ENCODE data around the gene GABRG3.

GABRG3 gene

DNA sequence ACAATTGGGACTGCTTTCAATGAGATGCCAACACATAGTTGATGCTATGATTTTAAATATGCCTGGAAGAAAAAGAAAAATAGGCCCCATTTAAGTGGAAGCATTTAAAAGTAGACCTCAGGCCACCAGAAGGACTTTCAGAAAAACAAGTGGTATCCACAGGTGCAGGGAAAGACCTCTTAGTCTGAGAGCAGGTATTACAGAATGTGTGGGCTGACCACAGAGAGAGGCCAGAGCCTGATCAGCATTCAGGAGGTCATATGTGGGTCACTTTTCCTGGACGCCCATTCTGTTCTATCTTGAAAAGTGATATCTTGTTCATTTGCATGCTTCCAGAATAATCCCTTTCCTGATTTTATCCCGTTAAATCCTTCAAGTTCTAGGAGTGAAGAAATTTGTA is 95.5 kb downstream of the GABRG3 start:
- H2AFZ ChIP-seq (ENCODE audit: low read depth, low read length, severe bottlenecking), result no peak overlapping the region
- no peak overlapping the region for H3K4me2 ChIP-seq (ENCODE audit: low read depth, low read length, poor library complexity, severe bottlenecking)
- no peaks in the 10 kb centered on the region for H3K9me3 ChIP-seq (ENCODE audit: insufficient read depth, low read length)
- no peaks in the 10 kb centered on the region for H3K36me3 ChIP-seq (ENCODE audit: low read length)
- TF ChIP-seq, protein P1, sequence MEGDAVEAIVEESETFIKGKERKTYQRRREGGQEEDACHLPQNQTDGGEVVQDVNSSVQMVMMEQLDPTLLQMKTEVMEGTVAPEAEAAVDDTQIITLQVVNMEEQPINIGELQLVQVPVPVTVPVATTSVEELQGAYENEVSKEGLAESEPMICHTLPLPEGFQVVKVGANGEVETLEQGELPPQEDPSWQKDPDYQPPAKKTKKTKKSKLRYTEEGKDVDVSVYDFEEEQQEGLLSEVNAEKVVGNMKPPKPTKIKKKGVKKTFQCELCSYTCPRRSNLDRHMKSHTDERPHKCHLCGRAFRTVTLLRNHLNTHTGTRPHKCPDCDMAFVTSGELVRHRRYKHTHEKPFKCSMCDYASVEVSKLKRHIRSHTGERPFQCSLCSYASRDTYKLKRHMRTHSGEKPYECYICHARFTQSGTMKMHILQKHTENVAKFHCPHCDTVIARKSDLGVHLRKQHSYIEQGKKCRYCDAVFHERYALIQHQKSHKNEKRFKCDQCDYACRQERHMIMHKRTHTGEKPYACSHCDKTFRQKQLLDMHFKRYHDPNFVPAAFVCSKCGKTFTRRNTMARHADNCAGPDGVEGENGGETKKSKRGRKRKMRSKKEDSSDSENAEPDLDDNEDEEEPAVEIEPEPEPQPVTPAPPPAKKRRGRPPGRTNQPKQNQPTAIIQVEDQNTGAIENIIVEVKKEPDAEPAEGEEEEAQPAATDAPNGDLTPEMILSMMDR (IDR thresholded peaks at IDR 0.05; ENCODE audit: insufficient read depth, low read length, poor library complexity, severe bottlenecking), result no peak
- no peak for TF ChIP-seq EZH2phosphoT487 (conservative IDR thresholded peaks at IDR 0.05; ENCODE audit: low read length)
- H4K20me1 ChIP-seq (ENCODE audit: low read depth, low read length), result no peaks in the 10 kb centered on the region
- H3K27me3 ChIP-seq (ENCODE audit: low read length), result no peaks in the 10 kb centered on the region
- H3K27ac ChIP-seq (ENCODE audit: low read depth, low read length), result no peak overlapping the region
- H3F3A ChIP-seq (ENCODE audit: insufficient read depth), result no peaks in the 10 kb centered on the region
- H3K9ac ChIP-seq (ENCODE audit: low read length), result no peak overlapping the region
- no peak overlapping the region for H3K4me3 ChIP-seq (ENCODE audit: insufficient read depth, low read length, poor library complexity, severe bottlenecking)
- H3K9me2 ChIP-seq (replicated peaks; ENCODE audit: insufficient read depth, low read length), result no peaks in the 10 kb centered on the region; the same call in 1 of the 2 replicates
- H3K79me2 ChIP-seq (ENCODE audit: insufficient read depth, low read length), result no peaks in the 10 kb centered on the region

DNA sequence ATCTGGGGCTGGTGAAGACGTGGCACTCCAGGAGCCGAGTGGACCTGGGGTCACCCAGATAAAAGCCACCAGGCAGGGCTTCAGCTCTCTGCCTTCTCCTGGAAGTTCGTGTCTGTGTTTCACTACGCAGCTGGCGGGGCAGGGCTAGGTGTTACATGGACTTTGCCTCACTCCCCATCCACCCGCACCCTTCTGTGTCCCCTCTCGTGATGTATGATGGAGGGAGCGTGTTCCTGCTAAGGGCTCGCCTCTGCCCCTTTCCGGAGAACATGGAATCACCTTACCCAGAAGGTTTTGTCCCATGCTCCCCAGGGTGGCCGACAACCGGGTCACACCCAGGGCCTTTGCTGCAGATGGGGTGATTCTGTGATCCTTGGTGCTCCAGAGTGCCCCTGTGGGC is 96.2 kb downstream of the GABRG3 start:
- no peak overlapping the region for H3K27ac ChIP-seq (ENCODE audit: low read depth, low read length)
- no peaks in the 10 kb centered on the region for H3K36me3 ChIP-seq (ENCODE audit: low read length)
- no peak overlapping the region for H3K9ac ChIP-seq (ENCODE audit: low read length)
- H3K4me2 ChIP-seq (ENCODE audit: low read depth, low read length, poor library complexity, severe bottlenecking), result no peak overlapping the region
- no peaks in the 10 kb centered on the region for H3F3A ChIP-seq (ENCODE audit: insufficient read depth)
- no peaks in the 10 kb centered on the region for H3K79me2 ChIP-seq (ENCODE audit: insufficient read depth, low read length)
- H3K4me3 ChIP-seq (ENCODE audit: insufficient read depth, low read length, poor library complexity, severe bottlenecking), result no peak overlapping the region
- H3K9me2 ChIP-seq (replicated peaks; ENCODE audit: insufficient read depth, low read length), result no peaks in the 10 kb centered on the region; the same call in 1 of the 2 replicates
- TF ChIP-seq EZH2phosphoT487 (conservative IDR thresholded peaks at IDR 0.05; ENCODE audit: low read length), result no peak
- TF ChIP-seq, protein P1 (IDR thresholded peaks at IDR 0.05; ENCODE audit: insufficient read depth, low read length, poor library complexity, severe bottlenecking), result no peak
- H2AFZ ChIP-seq (ENCODE audit: low read depth, low read length, severe bottlenecking), result no peak overlapping the region
- no peaks in the 10 kb centered on the region for H3K9me3 ChIP-seq (ENCODE audit: insufficient read depth, low read length)
- H4K20me1 ChIP-seq (ENCODE audit: low read depth, low read length), result no peaks in the 10 kb centered on the region
- H3K27me3 ChIP-seq (ENCODE audit: low read length), result no peaks in the 10 kb centered on the region

DNA sequence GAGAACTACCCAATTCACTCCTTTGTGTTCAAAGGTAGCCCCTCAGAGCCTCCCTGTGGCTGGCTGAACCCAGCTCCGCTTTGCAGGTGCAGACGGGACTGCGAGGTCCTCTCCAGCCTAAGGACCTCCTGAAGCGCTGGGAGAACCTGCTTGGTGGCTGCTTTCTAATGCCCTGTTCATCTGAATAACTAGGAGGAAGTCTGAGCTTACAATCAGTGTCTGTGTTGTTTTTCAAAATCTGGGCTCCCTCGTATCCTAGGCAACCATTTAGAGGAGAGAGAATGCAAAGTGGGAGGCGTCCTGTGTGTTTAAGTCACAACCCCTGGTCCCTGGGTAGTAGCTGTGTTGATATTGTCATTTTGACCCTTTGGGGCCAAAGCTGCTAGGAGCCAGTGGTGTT is 99.9 kb downstream of the GABRG3 start:
- H3K4me2 ChIP-seq (ENCODE audit: low read depth, low read length, poor library complexity, severe bottlenecking), result no peak overlapping the region
- H3K27ac ChIP-seq (ENCODE audit: low read depth, low read length), result no peak overlapping the region
- no peaks in the 10 kb centered on the region for H3K27me3 ChIP-seq (ENCODE audit: low read length)
- H3K4me3 ChIP-seq (ENCODE audit: insufficient read depth, low read length, poor library complexity, severe bottlenecking), result no peak overlapping the region
- H3K9me2 ChIP-seq (replicated peaks; ENCODE audit: insufficient read depth, low read length), result no peaks in the 10 kb centered on the region; the same call in 1 of the 2 replicates
- TF ChIP-seq, protein P1 (IDR thresholded peaks at IDR 0.05; ENCODE audit: insufficient read depth, low read length, poor library complexity, severe bottlenecking), result no peak
- no peak for TF ChIP-seq EZH2phosphoT487 (conservative IDR thresholded peaks at IDR 0.05; ENCODE audit: low read length)
- no peak overlapping the region for H2AFZ ChIP-seq (ENCODE audit: low read depth, low read length, severe bottlenecking)
- no peaks in the 10 kb centered on the region for H3F3A ChIP-seq (ENCODE audit: insufficient read depth)
- H3K9me3 ChIP-seq (ENCODE audit: insufficient read depth, low read length), result no peaks in the 10 kb centered on the region
- H3K36me3 ChIP-seq (ENCODE audit: low read length), result no peaks in the 10 kb centered on the region
- H3K9ac ChIP-seq (ENCODE audit: low read length), result no peak overlapping the region
- no peaks in the 10 kb centered on the region for H3K79me2 ChIP-seq (ENCODE audit: insufficient read depth, low read length)
- no peaks in the 10 kb centered on the region for H4K20me1 ChIP-seq (ENCODE audit: low read depth, low read length)
